Uterus (tissue), 2 donors: ENCODE results near the gene CEP85L.
"Not testable (repeated sequence)": the region's sequence is repeated elsewhere in the genome, so short reads cannot be mapped to it uniquely, and the experiment has no call there.

Source experiments
- CTCF ChIP-seq, 4 experiments: fragments of 200-600 bp in 2 of 4; fragments of 450-650 bp in 2 of 4; sonication (generic) in 2 of 4; IDR thresholded peaks; one replicate each; pipeline ENCODE4 v1.5.1; 2016 to 2019; ENCODE audit warnings: antibody characterized with exemption in 4 of 4, mild to moderate bottlenecking in 2 of 4, moderate library complexity in 1 of 4
- POLR2A ChIP-seq, 2 donors: fragments of 450-650 bp; IDR thresholded peaks; one replicate each; pipeline ENCODE4 v1.6.1; 2016; ENCODE audit warnings: antibody characterized with exemption in 2 of 2, mild to moderate bottlenecking in 1 of 2, moderate library complexity in 1 of 2

GRCh38 chr6:118434147-118434546 lies 217.2 kb downstream of the CEP85L start:
- TF ChIP-seq POLR2A, CTCF (IDR thresholded peaks at IDR 0.05): not testable (repeated sequence)
